Esophagus squamous epithelium (tissue), 4 donors: ENCODE data around the gene GLUD2.

Experiments used
- POLR2A ChIP-seq, 4 donors: fragments of 450-650 bp; IDR thresholded peaks; one replicate each; pipeline ENCODE4 v1.6.1; 2017; ENCODE audit warnings: antibody characterized with exemption in 4 of 4, mild to moderate bottlenecking in 4 of 4, moderate library complexity in 3 of 4
- TF ChIP-seq, protein P1 (sequence below), 6 experiments: fragments of 450-650 bp in 4 of 6; fragments of 200-600 bp in 2 of 6; sonication (generic) in 2 of 6; IDR thresholded peaks; one replicate each; pipeline ENCODE4 v1.5.1; 2016 to 2019; ENCODE audit warnings: antibody characterized with exemption in 6 of 6, mild to moderate bottlenecking in 4 of 6, moderate library complexity in 4 of 6

DNA sequence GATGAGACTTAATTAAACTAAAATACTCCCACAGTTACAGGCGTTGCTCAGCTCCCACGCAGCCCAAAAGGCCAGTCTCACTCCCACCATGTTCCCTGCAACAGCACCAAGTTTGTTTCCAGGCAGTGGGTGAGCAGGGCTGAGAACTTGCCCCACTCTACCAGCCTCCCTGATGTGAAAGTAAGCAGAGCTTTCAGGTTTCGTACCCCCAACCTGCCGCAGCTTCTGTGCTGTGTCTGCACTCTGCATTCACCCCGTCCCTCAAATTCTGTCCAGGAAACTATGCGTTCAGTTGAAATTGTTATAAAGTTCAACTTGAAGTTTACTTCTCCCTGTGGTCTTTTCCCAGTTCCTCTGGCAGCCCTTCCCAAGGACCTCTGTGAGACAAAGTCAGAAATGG is 17.2 kb downstream of the GLUD2 start:
- TF ChIP-seq, protein P1, sequence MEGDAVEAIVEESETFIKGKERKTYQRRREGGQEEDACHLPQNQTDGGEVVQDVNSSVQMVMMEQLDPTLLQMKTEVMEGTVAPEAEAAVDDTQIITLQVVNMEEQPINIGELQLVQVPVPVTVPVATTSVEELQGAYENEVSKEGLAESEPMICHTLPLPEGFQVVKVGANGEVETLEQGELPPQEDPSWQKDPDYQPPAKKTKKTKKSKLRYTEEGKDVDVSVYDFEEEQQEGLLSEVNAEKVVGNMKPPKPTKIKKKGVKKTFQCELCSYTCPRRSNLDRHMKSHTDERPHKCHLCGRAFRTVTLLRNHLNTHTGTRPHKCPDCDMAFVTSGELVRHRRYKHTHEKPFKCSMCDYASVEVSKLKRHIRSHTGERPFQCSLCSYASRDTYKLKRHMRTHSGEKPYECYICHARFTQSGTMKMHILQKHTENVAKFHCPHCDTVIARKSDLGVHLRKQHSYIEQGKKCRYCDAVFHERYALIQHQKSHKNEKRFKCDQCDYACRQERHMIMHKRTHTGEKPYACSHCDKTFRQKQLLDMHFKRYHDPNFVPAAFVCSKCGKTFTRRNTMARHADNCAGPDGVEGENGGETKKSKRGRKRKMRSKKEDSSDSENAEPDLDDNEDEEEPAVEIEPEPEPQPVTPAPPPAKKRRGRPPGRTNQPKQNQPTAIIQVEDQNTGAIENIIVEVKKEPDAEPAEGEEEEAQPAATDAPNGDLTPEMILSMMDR (IDR thresholded peaks at IDR 0.05) = no peak
- no peak for TF ChIP-seq POLR2A (IDR thresholded peaks at IDR 0.05)
